ENCODE measurements around the gene LCE3B.

LCE3B gene

GRCh38 chr1:152663098-152663497, 49.5 kb downstream of the LCE3B start, which contains the start of gene LCE2D:
LCE2D (plus strand) TSS chr1:152663380; CDS start chr1:152664106, 726 bp downstream.
- DNase-seq: no peak

Measured in fibroblast of skin of abdomen (primary cell).